Breast epithelium (tissue), 3 donors: ENCODE measurements around the gene MEIOSIN.

Experiments
- CTCF ChIP-seq, 3 donors: fragments of 450-650 bp; IDR thresholded peaks; one replicate each; pipeline ENCODE4 v1.5.1; 2016 to 2017; ENCODE audit warnings: antibody characterized with exemption in 3 of 3, mild to moderate bottlenecking in 3 of 3, moderate library complexity in 3 of 3
- POLR2A ChIP-seq: fragments of 450-650 bp; IDR thresholded peaks from one replicate; pipeline ENCODE4 v1.6.1; 2016; ENCODE audit warnings: antibody characterized with exemption, mild to moderate bottlenecking, moderate library complexity
- POLR2AphosphoS5 ChIP-seq, 3 donors: sonication (generic); formaldehyde crosslinking; IDR thresholded peaks; one replicate each; pipeline ENCODE4 v1.6.1; 2017; ENCODE audit warnings: antibody characterized with exemption in 3 of 3

- TF ChIP-seq CTCF (IDR thresholded peaks at IDR 0.05) (no peak), POLR2A (no peak), POLR2AphosphoS5 (IDR thresholded peaks at IDR 0.05) (no peak)
These were observed 14.3 kb downstream of the MEIOSIN start for GRCh38 chr19:45747513-45747912.
